ENCODE measurements around the gene DNAJA1.

DNA sequence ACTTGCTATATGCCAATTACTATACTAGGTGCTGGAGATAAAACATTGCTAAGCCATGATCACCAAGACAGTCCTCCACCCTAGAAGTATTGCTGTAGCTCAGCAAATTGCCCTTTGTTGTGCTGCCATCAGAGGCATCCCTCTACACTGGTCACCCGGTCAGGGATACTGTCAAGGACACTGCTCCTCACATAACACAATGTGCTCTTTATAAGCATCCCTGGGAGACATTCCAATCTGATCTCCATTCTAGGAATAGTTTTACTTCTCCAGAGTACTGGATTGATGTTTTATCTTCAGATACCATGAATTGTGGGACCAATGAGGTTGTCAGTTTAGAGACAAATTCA lies 10.4 kb upstream of the DNAJA1 start:
- TF ChIP-seq, protein P1, sequence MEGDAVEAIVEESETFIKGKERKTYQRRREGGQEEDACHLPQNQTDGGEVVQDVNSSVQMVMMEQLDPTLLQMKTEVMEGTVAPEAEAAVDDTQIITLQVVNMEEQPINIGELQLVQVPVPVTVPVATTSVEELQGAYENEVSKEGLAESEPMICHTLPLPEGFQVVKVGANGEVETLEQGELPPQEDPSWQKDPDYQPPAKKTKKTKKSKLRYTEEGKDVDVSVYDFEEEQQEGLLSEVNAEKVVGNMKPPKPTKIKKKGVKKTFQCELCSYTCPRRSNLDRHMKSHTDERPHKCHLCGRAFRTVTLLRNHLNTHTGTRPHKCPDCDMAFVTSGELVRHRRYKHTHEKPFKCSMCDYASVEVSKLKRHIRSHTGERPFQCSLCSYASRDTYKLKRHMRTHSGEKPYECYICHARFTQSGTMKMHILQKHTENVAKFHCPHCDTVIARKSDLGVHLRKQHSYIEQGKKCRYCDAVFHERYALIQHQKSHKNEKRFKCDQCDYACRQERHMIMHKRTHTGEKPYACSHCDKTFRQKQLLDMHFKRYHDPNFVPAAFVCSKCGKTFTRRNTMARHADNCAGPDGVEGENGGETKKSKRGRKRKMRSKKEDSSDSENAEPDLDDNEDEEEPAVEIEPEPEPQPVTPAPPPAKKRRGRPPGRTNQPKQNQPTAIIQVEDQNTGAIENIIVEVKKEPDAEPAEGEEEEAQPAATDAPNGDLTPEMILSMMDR (conservative IDR thresholded peaks at IDR 0.05; ENCODE audit: low read depth, low read length), result no peak
- no peak for TF ChIP-seq EZH2 (IDR thresholded peaks at IDR 0.05; ENCODE audit: borderline replicate concordance, low read depth, low read length, poor library complexity, severe bottlenecking)

All from A673 (cell line).